ENCODE results near the gene PMM2. TPM values are rescaled to one million over a fixed set of nuclear protein-coding genes. Genes with fewer than 3 reads are reported as not detected.

PMM2 gene
- total and polyA plus RNA-seq, 9 of the 15 experiments (the other 6 are each of a cell fraction or from before 2014, with no cell fraction given), result 5.6 to 42.7 (median 25.9) TPM

- no peak for TF ChIP-seq ZNF318 (IDR thresholded peaks at IDR 0.05; ENCODE audit: borderline replicate concordance in 1 of 2, low read depth in 1 of 2)
- TF ChIP-seq MAX (CRISPR knock-in tag; IDR thresholded peaks at IDR 0.05), result peak; percentile 99
- TF ChIP-seq HES1 (IDR thresholded peaks at IDR 0.05; ENCODE audit: low read depth), result no peak
- TF ChIP-seq ETV6 (IDR thresholded peaks at IDR 0.05; ENCODE audit: borderline replicate concordance in 1 of 2, low read depth in 2 of 2, low read length in 1 of 2), result no peak; a peak in 1 of 4 replicates
- TF ChIP-seq ETV6 (CRISPR knock-in tag; IDR thresholded peaks at IDR 0.05; ENCODE audit: borderline replicate concordance), result peak; percentile 66; the same call in 1 of the 2 replicates
- TF ChIP-seq DEAF1 (CRISPR knock-in tag; IDR thresholded peaks at IDR 0.05), result no peak
- no peak for TF ChIP-seq DIDO1 (tag; IDR thresholded peaks at IDR 0.05; ENCODE audit: low read depth)
- TF ChIP-seq E2F1 (CRISPR knock-in tag; IDR thresholded peaks at IDR 0.05), result peak; percentile 74
- TF ChIP-seq MTA3 (IDR thresholded peaks at IDR 0.05; ENCODE audit: borderline replicate concordance), result no peak; the same call in 1 of the 2 replicates
Observed at GRCh38 chr16:8797364-8798173, at the start of gene PMM2, which contains the start of gene TMEM186 (continued).

Measured in K562 (cell line).